NCI-H510A (cell line): ENCODE results near the gene VSIG4.
"Not testable (repeated sequence)": the region's sequence is repeated elsewhere in the genome, so short reads cannot be mapped to it uniquely, and the experiment has no call there.

Source experiments
- DNase-seq: peaks from one replicate; lab custom pipeline; 2025; lab: John Stamatoyannopoulos, UW

VSIG4 gene

DNA sequence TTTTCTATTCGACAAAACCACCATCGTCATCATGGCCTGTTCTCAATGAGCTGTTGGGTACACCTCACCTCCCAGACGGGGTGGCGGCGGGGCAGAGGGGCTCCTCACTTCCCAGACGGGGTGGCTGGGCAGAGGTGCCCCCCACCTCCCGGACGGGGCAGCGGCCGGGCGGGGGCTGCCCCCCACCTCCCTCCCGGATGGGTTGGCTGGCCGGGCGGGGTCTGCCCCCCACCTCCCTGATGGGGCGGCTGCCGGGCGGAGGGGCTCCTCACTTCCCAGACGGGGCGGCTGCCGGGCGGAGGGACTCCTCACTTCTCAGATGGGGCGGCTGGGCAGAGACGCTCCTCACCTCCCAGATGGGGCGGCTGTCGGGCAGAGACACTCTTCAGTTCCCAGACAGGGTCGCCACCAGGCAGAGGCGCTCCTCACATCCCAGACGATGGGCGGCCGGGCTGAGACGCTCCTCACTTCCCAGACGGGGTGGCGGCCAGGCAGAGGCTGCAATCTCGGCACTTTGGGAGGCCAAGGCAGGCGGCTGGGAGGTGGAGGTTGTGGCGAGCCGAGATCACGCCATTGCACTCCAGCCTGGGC, 64.6 kb downstream of the VSIG4 start:
- DNase-seq, result not testable (repeated sequence)
